ENCODE results near the gene MAP4K5. TPM values are rescaled to one million over a fixed set of nuclear protein-coding genes. Genes with fewer than 3 reads are reported as not detected.

The MAP4K5 gene
- total RNA-seq, 1 experiment from 2014 or later: 42.7 TPM

DNA sequence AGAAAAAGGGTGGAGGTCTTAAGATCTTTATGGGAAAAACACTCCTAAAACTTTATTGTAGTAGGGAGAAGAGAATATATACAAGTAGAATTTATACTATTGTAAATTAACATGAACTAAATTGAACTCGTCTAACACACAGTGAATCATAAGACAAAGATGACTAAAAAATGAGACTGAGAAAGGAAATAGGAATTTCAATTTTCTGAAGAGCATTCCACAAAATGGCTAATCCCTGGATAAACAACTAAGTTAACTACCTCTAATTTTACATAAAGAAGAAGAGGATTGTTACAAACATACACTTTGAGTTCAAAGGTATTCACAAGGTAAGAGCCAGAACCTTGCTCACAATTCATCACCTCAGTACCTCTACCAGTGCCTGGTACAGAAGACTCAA is 2.0 kb downstream of the MAP4K5 start:
- no peak overlapping the region for H2BK5ac ChIP-seq (ENCODE audit: insufficient read length, low read length)
- H2AK5ac ChIP-seq (ENCODE audit: insufficient read length, low read length): no peak overlapping the region
- no peak overlapping the region for H3K14ac ChIP-seq (ENCODE audit: insufficient read depth, low read length)
- H3K4me3 Mint-ChIP-seq: peak overlapping the region; percentile 93
- H2BK20ac ChIP-seq (ENCODE audit: low read depth, low read length, poor library complexity, severe bottlenecking): no peak overlapping the region
- H3K9me3 ChIP-seq (ENCODE audit: control insufficient read depth, low read depth, low read length): no peaks in the 10 kb centered on the region
- no peak overlapping the region for H4K8ac ChIP-seq (replicated peaks; ENCODE audit: insufficient read length, low read depth, low read length)
- no peak overlapping the region for H3K27ac ChIP-seq (ENCODE audit: insufficient read length, low read depth, low read length)
- no peak overlapping the region for H3K23ac ChIP-seq (ENCODE audit: insufficient read length, low read depth, low read length)
- WGBS (ENCODE audit: extremely low coverage, insufficient read length, low lambda C conversion rate): no CpG with 5 or more reads among the region's 1 CpG
- DNase-seq: no peak
- H3K18ac ChIP-seq (ENCODE audit: insufficient read length, low read depth, low read length): no peak overlapping the region
- no peak overlapping the region for H3K56ac ChIP-seq (ENCODE audit: insufficient read length, low read depth, low read length)
- no peak overlapping the region for H4K91ac ChIP-seq (ENCODE audit: insufficient read length, low read depth, low read length)
- no peaks in the 10 kb centered on the region for H4K20me1 ChIP-seq (ENCODE audit: control insufficient read depth, insufficient read depth, insufficient read length)
- no peak overlapping the region for H2BK12ac ChIP-seq (ENCODE audit: insufficient read length, low read depth, low read length)
- H3K9ac ChIP-seq (ENCODE audit: extremely low read depth, insufficient read length, low read length): no peak overlapping the region
- H4K5ac ChIP-seq (ENCODE audit: insufficient read length, low read depth, low read length): no peak overlapping the region
- peak overlapping the region; percentile 90 for H3K4me2 ChIP-seq (ENCODE audit: insufficient read depth, insufficient read length, low read length)
- H3K79me1 ChIP-seq (ENCODE audit: insufficient read depth, low read depth, low read length, poor library complexity, severe bottlenecking): peaks cover 7% of the 10 kb centered on the region
- no peak overlapping the region for H2BK15ac ChIP-seq (ENCODE audit: low read depth, low read length)
- no peak overlapping the region for H2BK120ac ChIP-seq (ENCODE audit: low read depth, low read length, poor library complexity, severe bottlenecking)
- peaks cover 4% of the 10 kb centered on the region; the same call in 1 of the 2 replicates for H3K4me1 ChIP-seq (ENCODE audit: insufficient read depth, low read length)
- no peak overlapping the region for H2AFZ ChIP-seq (ENCODE audit: low read length)
- TF ChIP-seq, protein P1, sequence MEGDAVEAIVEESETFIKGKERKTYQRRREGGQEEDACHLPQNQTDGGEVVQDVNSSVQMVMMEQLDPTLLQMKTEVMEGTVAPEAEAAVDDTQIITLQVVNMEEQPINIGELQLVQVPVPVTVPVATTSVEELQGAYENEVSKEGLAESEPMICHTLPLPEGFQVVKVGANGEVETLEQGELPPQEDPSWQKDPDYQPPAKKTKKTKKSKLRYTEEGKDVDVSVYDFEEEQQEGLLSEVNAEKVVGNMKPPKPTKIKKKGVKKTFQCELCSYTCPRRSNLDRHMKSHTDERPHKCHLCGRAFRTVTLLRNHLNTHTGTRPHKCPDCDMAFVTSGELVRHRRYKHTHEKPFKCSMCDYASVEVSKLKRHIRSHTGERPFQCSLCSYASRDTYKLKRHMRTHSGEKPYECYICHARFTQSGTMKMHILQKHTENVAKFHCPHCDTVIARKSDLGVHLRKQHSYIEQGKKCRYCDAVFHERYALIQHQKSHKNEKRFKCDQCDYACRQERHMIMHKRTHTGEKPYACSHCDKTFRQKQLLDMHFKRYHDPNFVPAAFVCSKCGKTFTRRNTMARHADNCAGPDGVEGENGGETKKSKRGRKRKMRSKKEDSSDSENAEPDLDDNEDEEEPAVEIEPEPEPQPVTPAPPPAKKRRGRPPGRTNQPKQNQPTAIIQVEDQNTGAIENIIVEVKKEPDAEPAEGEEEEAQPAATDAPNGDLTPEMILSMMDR (conservative IDR thresholded peaks at IDR 0.05): no peak
- H3K27me3 ChIP-seq (ENCODE audit: insufficient read depth, low read length): no peaks in the 10 kb centered on the region
- H3K36me3 Mint-ChIP-seq (ENCODE audit: insufficient read depth in 1 of 3, low read depth in 3 of 3): peaks cover 0 to 4% (median 2%) of the 10 kb centered on the region in 3 experiments; a peak in 3 of 7 replicates
- no peaks in the 10 kb centered on the region for H3K27me3 Mint-ChIP-seq (ENCODE audit: low read depth)
- peaks cover 35% of the 10 kb centered on the region; the same call in 1 of the 2 replicates for H3K79me2 ChIP-seq (ENCODE audit: insufficient read depth, low read length)
- no peak overlapping the region for H3T11ph ChIP-seq (ENCODE audit: low read length)
- H3K27ac Mint-ChIP-seq: no peak overlapping the region
- no peaks in the 10 kb centered on the region for H3K9me3 Mint-ChIP-seq
- peaks cover 31 to 36% of the 10 kb centered on the region in 2 experiments for H3K4me1 Mint-ChIP-seq
- peaks cover 16% of the 10 kb centered on the region for H3K23me2 ChIP-seq (ENCODE audit: insufficient read length, low read depth, low read length, poor library complexity, severe bottlenecking)
- no peak overlapping the region for H3K4ac ChIP-seq (ENCODE audit: low read depth, low read length)

Data from H9 (cell line).